ENCODE measurements around the gene TAMALIN.

TAMALIN gene

DNA sequence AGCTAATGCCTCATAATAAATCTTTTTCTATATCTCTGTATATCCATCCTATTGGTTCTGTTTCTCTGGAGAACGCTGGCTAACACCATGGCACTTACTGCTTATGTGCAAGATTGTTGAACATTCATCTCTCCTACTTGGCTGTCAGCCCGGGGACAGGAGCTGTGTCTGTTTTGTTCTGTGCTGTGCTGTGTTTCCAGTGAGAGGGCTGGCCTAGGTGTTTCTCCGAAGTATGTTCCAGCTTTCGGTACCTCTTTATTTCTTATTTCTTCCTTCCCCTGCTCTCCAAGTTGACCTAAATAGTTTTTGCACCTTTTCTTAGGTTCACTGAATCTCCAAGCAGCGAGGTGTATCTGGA, 25.7 kb downstream of the TAMALIN start:
- no peak for TF ChIP-seq ZNF274 (IDR thresholded peaks at IDR 0.05; ENCODE audit: low read depth, low read length)
- H3K4me3 ChIP-seq (ENCODE audit: low read length) = peak overlapping the region; percentile 27; the same call in 1 of the 2 replicates

DNA sequence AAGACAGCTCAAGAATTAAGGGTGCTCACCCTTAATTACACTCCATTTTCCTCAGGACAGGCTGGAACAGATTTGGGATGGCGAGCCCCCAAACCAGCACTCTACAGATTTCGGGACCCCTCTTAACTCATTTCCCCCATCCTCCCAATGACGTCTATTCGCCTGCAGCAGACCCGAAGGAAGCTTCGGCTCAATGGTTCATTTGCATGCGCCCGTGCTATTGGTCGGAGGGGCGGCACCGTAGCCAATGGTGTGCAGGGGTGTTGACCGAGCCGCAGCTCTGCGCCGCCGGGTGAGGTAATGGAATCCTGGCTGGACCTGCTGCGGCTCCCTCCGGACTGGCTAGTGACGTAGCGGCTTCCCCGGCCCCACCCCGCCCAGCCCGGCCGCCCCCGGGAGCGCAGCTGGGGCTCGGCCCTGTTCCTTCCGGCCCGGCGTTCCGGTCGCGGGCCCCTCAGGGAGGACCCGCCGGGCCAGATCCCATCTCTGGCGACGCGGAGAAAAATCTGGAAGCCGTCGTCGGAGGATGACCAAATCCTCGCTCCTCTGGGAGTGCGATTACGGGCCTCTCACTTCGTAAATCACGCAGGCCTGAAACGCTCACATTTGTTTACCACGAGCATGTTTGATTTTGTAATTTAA, 26.2 kb downstream of the TAMALIN start:
- no peak for TF ChIP-seq ZNF274 (IDR thresholded peaks at IDR 0.05; ENCODE audit: low read depth, low read length)
- H3K4me3 ChIP-seq (ENCODE audit: low read length) = peak overlapping the region; percentile 50; the same call in 1 of the 2 replicates

DNA sequence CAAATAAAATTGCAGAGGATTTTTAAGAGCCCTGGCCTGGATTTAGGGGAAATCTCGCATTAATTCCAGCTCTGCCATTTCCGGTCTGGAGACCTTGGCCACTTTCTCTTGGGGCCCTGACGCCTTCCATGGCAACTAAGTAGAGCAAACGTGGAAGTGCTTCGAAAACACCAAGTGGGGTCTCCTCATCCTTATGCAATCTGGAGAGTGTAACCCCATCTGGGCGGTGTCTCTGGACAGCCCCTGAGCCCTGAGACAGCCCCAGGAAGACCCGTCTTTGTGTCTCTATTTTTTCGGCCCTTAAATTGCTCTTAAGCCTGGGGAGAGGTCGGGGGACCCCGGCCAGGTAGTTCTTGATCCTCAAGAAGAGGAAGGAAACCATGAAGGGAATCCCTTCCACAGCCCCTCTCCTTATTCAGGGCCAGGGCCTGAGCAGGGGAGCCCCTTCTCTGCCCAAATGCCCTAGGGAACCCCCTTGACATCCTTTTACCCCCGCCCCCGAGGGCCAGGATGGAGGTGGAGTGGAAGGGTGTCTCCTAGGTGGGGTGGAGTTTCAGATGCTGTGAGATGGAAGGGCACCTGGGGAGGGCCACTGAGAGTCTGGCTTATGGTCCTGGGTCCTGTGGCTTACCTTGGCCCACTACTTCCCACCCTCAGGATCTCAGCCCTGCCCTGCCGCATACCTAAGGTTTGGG, 26.8 kb downstream of the TAMALIN start:
- TF ChIP-seq ZNF274 (IDR thresholded peaks at IDR 0.05; ENCODE audit: low read depth, low read length) = no peak
- peak overlapping the region; percentile 50; the same call in 1 of the 2 replicates for H3K4me3 ChIP-seq (ENCODE audit: low read length)

DNA sequence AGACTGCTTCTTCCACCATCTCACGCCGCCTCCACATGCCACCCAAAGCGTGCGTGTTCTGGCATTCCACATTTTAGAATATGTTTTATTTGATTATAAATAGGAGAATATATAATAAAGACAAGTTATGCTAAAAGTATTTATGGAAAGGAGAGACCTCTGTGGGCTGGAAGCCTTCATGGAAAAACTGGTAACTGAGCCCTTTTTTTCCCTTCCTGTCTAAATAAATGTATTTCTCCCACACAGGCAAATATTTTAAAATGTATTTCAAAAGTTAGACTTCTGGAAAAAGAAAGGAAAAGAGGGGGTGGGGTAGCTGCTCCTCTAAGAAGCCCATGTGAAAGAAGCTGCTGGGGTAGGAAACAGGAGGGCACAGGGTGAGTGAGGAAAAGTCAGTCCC, 28.4 kb downstream of the TAMALIN start:
- TF ChIP-seq ZNF274 (IDR thresholded peaks at IDR 0.05; ENCODE audit: low read depth, low read length) = no peak
- H3K4me3 ChIP-seq (ENCODE audit: low read length) = no peak overlapping the region

DNA sequence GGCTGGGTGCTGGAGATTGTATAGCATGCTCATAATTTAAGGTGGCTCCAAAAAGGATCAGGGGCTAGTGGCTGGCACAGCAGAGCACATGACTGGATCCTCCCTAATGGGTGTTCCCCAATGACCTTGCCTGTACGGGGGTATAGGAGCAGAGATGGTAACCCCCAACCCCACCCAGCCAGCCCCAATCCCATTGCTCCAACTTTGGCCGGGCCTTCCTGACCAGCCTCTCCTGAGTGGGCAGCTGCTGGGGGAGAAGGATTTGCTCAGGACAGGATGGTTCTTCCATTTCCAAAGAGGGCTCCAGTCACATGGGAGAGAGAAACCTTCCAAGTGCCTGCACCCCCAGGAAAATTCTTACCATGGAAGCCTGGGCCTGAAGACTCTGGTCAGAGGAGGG, 29.2 kb downstream of the TAMALIN start:
- TF ChIP-seq ZNF274 (IDR thresholded peaks at IDR 0.05; ENCODE audit: low read depth, low read length) = no peak
- no peak overlapping the region for H3K4me3 ChIP-seq (ENCODE audit: low read length)

DNA sequence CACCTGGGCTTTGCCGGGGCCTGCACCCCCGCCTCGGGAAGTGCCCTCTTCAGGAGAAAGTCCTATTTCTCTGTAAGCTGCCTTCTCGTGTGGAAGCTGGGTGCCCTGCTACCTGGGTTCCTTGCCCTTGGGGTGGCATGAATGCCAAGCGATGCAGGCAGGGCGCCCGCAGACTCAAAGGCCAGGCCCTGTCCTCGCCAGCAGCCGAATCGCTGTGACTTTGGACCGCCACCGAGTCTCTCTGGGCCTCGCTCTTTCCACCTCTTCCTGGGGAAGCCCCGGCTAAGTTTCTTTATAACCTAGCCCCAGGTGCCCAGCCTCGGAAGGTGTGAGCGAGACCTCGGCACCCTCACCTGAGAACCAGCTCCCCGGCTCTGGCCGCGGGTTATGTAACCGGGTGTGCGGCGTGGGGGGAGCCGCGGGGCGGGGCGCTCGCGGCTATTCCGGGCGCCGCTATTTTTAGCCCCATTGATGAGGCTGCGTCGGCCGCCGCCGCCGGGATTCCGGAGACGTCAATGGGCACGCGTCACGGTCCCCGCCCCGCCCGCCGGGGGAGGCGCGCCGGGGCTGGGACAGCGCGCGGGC, 29.9 kb downstream of the TAMALIN start:
- TF ChIP-seq ZNF274 (IDR thresholded peaks at IDR 0.05; ENCODE audit: low read depth, low read length) = no peak

DNA sequence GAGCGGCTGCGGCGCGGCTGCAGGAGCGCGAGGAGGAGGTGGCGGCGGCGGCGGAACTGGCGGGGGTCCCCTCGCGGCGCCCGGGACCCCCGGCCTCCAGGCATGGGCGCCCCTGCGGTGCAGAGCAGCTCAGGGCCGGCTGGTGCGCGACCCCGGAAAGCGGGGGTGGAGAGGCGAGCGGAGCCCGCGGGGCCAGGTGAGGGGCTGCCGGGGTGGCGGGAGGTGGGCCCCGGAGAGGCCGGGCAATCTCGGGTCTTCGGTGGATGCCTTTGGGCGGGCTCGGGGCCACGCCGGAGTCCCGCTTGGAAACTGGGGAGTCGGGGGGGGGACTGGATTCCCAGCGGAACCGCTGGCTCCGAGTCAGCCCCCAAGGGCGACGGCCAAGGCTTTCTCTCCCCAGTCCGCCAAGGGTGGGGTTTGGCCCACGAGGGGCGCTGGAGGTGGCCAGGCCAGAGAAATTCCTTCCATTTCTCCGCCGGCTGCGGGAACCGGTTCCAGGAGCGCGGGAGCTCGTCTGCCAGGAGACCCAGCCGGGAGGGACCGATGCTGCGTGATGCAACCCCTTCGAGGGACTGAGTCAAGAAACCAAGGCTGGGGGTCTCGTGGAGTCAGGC, 30.6 kb downstream of the TAMALIN start:
- TF ChIP-seq ZNF274 (IDR thresholded peaks at IDR 0.05; ENCODE audit: low read depth, low read length) = no peak
- peak overlapping the region; percentile 42; the same call in 1 of the 2 replicates for H3K4me3 ChIP-seq (ENCODE audit: low read length)

More for the DNA sequence above, 29.9 kb downstream of the TAMALIN start:
- peak overlapping the region; percentile 35; the same call in 1 of the 2 replicates for H3K4me3 ChIP-seq (ENCODE audit: low read length)

DNA sequence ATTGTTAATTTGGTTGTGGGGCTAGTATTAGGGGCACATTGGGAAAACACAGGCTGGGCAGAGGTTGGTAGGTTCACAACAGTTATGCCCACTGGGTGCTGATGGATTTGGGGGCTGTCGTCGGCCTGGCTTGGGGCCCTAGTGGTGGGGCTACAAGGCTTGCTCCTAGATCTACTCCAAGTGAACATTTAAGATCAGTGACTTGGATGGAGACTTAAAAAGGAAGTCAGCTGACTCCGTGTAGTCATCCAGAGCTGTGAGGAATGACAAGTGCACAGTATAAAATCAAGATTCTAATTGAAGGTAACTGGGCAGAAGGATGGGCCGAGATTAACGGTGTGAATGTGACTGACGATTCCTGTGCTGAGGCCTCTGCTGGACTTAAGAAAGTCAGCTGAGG, 31.7 kb downstream of the TAMALIN start:
- H3K4me3 ChIP-seq (ENCODE audit: low read length) = no peak overlapping the region
- TF ChIP-seq ZNF274 (IDR thresholded peaks at IDR 0.05; ENCODE audit: low read depth, low read length) = no peak

DNA sequence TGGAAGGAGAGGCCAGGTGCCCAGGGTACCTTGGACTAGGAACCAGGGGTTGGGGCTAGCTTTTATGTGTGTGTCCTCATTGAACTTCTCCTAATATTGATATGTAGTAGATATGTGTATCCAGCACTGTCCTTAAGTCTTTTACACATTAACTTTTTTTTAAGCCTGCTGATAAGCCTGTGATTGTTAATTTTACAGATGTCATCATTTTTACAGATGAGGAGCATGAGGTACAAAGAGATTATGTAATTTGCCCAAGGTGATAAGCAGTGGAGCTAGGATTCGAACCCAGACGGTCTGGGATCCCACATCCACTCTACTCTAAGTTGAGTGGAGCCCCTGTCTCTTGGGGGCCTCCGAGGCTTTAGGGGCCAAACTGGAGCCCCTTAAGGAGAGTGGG, 34.3 kb downstream of the TAMALIN start:
- no peak for TF ChIP-seq ZNF274 (IDR thresholded peaks at IDR 0.05; ENCODE audit: low read depth, low read length)
- H3K4me3 ChIP-seq (ENCODE audit: low read length) = no peak overlapping the region

DNA sequence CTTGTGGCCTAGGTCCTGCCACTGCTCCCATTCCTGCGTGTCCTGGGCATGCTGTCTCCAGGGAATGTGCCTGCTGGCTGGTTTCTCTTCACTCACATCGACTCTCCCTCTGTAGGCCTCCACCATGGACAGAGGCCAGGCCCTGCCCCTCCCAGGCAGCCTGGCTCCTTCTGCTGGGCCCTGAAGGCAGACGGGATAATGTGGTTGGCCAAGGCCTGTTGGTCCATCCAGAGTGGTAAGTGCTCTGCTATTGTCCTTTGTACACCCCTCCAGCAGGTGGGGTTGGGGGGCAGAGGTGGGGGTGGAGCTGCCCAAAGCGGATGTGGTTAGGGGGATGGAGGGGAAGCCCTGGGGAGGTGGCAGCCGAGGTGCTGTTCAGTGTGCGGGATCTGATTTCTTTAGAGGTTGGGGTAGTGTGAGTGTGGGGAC, 35.0 kb downstream of the TAMALIN start:
- no peak overlapping the region for H3K4me3 ChIP-seq (ENCODE audit: low read length)
- TF ChIP-seq ZNF274 (IDR thresholded peaks at IDR 0.05; ENCODE audit: low read depth, low read length) = no peak

DNA sequence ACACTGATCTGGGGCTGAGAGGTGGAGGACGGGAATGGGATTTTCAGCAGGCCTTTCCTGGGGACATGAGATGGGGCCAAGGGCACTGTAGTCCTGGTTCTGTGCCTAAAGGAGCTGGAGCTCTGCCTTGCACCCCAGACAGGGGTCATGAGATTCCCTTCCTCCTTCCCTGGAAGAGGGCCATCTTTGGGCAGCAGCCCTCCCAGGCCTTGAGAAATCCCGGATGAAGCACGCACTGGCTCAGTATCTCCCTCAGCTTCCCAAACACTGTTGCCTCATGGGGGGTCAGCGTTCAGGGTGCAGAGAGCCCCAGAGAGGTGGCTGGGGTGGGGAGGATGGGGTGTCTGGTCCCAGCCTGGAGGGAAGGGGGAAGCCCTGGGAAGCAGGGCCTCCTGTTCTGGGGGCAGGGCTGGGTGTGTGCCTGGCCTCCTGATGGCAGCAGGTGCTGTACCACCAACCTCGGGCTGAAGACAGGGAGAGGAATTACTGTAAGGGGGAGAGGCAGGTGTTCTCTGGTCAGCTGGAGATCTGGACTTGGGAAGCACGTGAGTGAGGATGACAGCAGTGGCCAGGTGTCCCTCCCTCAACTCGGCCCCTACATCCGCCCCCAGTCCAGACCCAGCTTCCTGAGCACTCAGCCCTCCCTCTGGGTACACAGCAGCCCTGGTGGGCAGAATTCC, 36.1 kb downstream of the TAMALIN start:
- no peak overlapping the region for H3K4me3 ChIP-seq (ENCODE audit: low read length)
- no peak for TF ChIP-seq ZNF274 (IDR thresholded peaks at IDR 0.05; ENCODE audit: low read depth, low read length)

DNA sequence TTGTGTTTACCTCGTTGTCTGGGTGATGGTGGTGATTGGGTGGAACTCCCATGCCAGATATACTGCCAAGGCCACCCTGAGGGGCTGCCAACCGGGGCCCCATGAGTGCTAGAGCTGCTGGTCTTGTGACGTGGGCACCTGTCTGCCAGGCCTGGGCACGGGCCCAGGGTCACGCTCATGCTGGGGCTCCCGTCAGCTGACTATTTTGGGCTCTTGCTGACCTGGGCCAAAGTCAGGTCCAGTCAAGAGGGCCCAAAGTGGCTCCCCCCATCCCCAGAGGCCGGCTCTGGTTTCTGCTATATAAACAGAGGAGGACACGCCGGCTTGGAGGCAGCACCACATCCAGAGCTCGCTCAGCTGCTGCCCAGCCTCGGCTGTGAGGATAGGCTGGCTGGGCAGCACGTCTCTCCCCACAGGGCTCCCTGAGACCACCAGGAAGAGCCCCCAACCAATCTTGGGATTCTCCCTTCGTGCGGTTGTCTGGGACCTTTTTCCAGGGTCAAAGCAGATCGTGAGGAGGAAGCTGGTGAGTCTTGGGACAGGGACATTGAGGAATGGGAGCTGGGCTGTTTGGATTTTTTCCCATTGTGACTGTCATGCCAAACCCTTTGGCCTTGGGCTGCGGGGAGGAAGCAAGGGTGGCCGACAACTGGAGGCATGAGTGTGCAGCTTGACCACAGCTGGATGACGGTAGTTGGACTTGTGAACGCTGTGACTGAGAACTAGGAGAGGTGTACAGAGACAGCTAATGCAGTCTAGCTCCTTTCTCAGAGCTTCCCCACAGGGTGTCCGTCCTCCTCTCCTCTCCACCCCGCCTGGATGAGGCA, 36.9 kb downstream of the TAMALIN start:
- TF ChIP-seq ZNF274 (IDR thresholded peaks at IDR 0.05; ENCODE audit: low read depth, low read length) = no peak
- no peak overlapping the region for H3K4me3 ChIP-seq (ENCODE audit: low read length)

DNA sequence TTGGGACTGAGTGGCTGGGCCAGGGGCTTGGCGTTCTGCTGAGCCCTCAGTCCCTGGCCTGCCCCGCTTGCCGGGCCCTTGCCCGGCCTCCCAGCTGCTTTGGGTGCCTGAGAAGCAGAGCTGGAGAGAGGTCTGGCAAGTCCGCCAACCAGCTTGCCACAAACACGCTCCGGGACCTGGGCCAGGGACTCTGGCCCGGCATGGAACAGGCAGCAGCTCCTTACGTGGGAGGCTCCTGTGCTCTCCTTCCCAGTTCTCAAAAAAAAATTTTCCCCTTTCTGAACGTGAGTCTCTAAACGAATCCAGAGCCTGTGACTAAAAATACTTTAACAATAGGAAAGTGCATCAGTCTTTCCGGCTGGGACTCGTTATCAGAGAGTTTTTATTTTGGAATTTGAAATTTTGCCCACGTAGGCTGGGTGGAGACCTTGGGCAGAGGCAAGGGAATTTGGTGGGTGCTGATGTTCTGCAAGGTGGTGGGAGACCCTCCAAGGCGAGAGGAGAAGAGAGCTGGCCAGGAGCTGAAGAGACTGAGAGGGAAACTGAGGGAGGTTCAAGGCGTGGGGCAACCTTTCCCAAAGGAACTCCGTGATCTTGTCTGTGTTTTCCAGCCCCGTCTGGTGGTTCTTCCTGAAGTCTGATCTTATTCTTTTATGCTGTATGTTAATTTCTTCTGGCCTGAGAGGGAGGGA, 37.7 kb downstream of the TAMALIN start:
- TF ChIP-seq ZNF274 (IDR thresholded peaks at IDR 0.05; ENCODE audit: low read depth, low read length) = no peak
- no peak overlapping the region for H3K4me3 ChIP-seq (ENCODE audit: low read length)
